DOHH2 (cell line): Measurements from ENCODE around the gene CAPZB.

Experiments used
- H3F3A ChIP-seq: fragments of 200-600 bp; sonication (generic), shearing (Covaris generic); 2 replicates; pipeline ENCODE4 v1.6.0; 2016; ENCODE audit warnings: antibody characterized with exemption, mild to moderate bottlenecking; ENCODE audit not compliant: control insufficient read depth, insufficient read depth
- H3K27ac ChIP-seq: fragments of 200-600 bp; sonication (generic); 2 replicates; pipeline ENCODE4 v1.5.1; 2014; ENCODE audit warnings: low read depth, mild to moderate bottlenecking, low read length, moderate library complexity
- H3K27me3 ChIP-seq: fragments of 200-600 bp; sonication (generic); 2 replicates; pipeline ENCODE4 v1.6.1; 2014; ENCODE audit warnings: mild to moderate bottlenecking, low read length, mixed read lengths; ENCODE audit not compliant: control insufficient read depth
- H3K36me3 ChIP-seq: fragments of 200-600 bp; sonication (generic); 2 replicates; pipeline ENCODE4 v1.6.1; 2014; ENCODE audit warnings: mild to moderate bottlenecking, low read length, moderate library complexity, mixed read lengths; ENCODE audit not compliant: control insufficient read depth
- H3K4me1 ChIP-seq: fragments of 200-600 bp; sonication (generic); 2 replicates; pipeline ENCODE4 v1.6.1; 2014; ENCODE audit warnings: mild to moderate bottlenecking, low read length, mixed read lengths; ENCODE audit not compliant: control insufficient read depth
- H3K4me2 ChIP-seq: fragments of 200-600 bp; sonication (generic); 2 replicates; pipeline ENCODE4 v1.6.0; 2014; ENCODE audit warnings: mild to moderate bottlenecking, low read length, moderate library complexity
- H3K4me3 ChIP-seq: fragments of 200-600 bp; sonication (generic); 2 replicates; pipeline ENCODE4 v1.5.1; 2014; ENCODE audit warnings: mild to moderate bottlenecking, low read length, mixed read lengths
- H3K79me2 ChIP-seq: fragments of 200-600 bp; sonication (generic); 2 replicates; pipeline ENCODE4 v1.6.1; 2014; ENCODE audit warnings: mild to moderate bottlenecking, low read length, mixed read lengths; ENCODE audit not compliant: control insufficient read depth
- H3K9me2 ChIP-seq: fragments of 200-600 bp; sonication (generic); replicated peaks from 2 replicates; pipeline ENCODE4 v1.6.1; 2014; ENCODE audit warnings: mild to moderate bottlenecking, low read length, mixed read lengths; ENCODE audit not compliant: control insufficient read depth
- H3K9me3 ChIP-seq: fragments of 200-600 bp; sonication (generic); 2 replicates; pipeline ENCODE4 v1.6.1; 2014; ENCODE audit warnings: antibody characterized with exemption, low read length, mixed read lengths; ENCODE audit not compliant: control insufficient read depth, insufficient read depth
- H4K20me1 ChIP-seq: fragments of 200-600 bp; sonication (generic); 2 replicates; pipeline ENCODE4 v1.6.0; 2014; ENCODE audit warnings: low read depth, mild to moderate bottlenecking, antibody characterized with exemption, low read length, moderate library complexity; ENCODE audit not compliant: control insufficient read depth, insufficient read depth
- EZH2phosphoT487 ChIP-seq: fragments of 200-600 bp; sonication (generic); IDR thresholded peaks from 2 replicates; pipeline ENCODE4 v1.6.1; 2017; ENCODE audit warnings: borderline replicate concordance, mild to moderate bottlenecking, antibody characterized with exemption, low read length, moderate library complexity, mixed read lengths
- TF ChIP-seq, protein P1 (sequence below): fragments of 200-600 bp; sonication (generic); IDR thresholded peaks from one replicate; pipeline ENCODE4 v1.5.1; 2014; ENCODE audit warnings: antibody characterized with exemption, mild to moderate bottlenecking, low read depth, low read length; ENCODE audit not compliant: poor library complexity, severe bottlenecking

CAPZB gene

DNA sequence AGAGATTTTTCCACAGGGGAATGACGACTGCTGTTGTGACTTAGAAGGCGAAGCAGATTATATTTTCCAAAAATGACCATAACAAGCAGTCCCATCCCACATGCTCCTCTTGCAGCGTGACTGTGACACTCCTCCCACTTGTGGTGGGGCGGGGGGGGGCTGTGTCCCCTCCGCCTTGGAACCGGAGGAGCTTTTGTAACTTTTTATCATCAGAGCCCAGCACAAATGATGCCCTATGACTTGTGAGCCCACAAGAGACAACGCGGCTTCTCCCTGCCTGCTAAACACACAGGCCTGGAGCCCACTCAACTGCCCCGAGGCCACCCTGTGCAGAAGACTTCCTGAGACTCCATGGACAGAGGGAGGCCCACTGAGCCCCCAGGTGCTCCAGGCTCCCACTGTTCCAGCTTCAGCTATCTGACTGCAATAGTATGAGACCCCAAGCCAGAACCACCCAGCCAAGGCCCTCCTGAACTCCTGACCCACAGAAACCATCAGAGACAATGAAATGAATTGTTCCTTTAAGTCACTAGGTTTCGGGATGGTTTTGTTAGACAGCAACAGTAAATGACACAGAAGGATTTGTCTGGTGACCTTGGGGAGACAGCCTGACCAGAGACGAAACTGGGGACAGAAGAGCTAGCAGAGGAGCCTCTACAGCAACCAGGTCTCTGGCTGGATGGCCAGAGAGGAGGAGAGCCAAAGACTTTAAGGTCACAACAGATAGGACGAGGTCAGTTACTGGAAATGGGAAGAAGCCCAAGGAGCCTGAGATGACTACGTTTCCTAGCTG is 58.8 kb downstream of the CAPZB start:
- H3K4me1 ChIP-seq, result peaks cover 5% of the 10 kb centered on the region; the same call in 1 of the 2 replicates
- no peaks in the 10 kb centered on the region for H3F3A ChIP-seq
- no peaks in the 10 kb centered on the region for H3K27me3 ChIP-seq
- TF ChIP-seq EZH2phosphoT487, result no peak
- TF ChIP-seq, protein P1, sequence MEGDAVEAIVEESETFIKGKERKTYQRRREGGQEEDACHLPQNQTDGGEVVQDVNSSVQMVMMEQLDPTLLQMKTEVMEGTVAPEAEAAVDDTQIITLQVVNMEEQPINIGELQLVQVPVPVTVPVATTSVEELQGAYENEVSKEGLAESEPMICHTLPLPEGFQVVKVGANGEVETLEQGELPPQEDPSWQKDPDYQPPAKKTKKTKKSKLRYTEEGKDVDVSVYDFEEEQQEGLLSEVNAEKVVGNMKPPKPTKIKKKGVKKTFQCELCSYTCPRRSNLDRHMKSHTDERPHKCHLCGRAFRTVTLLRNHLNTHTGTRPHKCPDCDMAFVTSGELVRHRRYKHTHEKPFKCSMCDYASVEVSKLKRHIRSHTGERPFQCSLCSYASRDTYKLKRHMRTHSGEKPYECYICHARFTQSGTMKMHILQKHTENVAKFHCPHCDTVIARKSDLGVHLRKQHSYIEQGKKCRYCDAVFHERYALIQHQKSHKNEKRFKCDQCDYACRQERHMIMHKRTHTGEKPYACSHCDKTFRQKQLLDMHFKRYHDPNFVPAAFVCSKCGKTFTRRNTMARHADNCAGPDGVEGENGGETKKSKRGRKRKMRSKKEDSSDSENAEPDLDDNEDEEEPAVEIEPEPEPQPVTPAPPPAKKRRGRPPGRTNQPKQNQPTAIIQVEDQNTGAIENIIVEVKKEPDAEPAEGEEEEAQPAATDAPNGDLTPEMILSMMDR, result no peak
- H3K36me3 ChIP-seq, result peaks cover 8% of the 10 kb centered on the region; the same call in 1 of the 2 replicates
- H3K4me3 ChIP-seq, result no peak overlapping the region
- no peaks in the 10 kb centered on the region for H3K9me3 ChIP-seq
- H3K79me2 ChIP-seq, result peaks cover 94% of the 10 kb centered on the region
- H3K9me2 ChIP-seq, result no peaks in the 10 kb centered on the region
- no peak overlapping the region for H3K4me2 ChIP-seq
- peaks cover 19% of the 10 kb centered on the region; the same call in 1 of the 2 replicates for H4K20me1 ChIP-seq
- no peak overlapping the region for H3K27ac ChIP-seq

DNA sequence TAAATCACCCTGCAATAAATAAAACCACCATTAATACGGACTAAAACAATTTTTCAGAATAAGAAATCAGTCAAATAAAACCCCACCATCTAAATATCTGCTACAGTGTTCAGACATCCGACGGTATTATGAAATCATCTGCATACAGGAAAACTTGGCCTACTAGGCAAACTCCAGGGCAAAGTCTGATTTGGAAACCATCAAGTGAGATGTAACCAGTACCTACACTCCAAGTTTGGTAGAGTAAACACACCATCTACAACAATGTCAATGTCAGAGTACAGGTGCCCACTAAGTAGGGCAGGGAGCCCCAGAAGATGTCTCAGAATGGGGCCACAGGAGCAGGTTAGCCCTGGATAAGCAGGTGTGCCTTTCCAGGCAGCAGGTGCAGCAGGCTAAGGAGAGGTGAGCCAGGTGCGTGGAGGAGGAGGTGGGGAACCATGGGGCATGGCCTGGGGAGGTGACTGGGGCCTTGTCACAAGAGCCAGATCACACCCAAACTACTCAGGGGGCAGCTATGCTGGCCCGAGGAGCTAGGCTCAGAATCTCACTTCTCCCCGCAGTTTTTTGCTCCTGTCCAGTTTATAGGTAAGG is 59.6 kb downstream of the CAPZB start:
- H3K4me3 ChIP-seq, result no peak overlapping the region
- TF ChIP-seq, protein P1, result no peak
- no peak for TF ChIP-seq EZH2phosphoT487
- no peaks in the 10 kb centered on the region for H3K9me2 ChIP-seq
- H3K27me3 ChIP-seq, result no peaks in the 10 kb centered on the region
- no peak overlapping the region for H3K27ac ChIP-seq
- H3F3A ChIP-seq, result no peaks in the 10 kb centered on the region
- H4K20me1 ChIP-seq, result peaks cover 15% of the 10 kb centered on the region; the same call in 1 of the 2 replicates
- no peak overlapping the region for H3K4me2 ChIP-seq
- peaks cover 8% of the 10 kb centered on the region; the same call in 1 of the 2 replicates for H3K36me3 ChIP-seq
- no peaks in the 10 kb centered on the region for H3K9me3 ChIP-seq
- H3K4me1 ChIP-seq, result peaks cover 2% of the 10 kb centered on the region; the same call in 1 of the 2 replicates
- H3K79me2 ChIP-seq, result peaks cover 96% of the 10 kb centered on the region

DNA sequence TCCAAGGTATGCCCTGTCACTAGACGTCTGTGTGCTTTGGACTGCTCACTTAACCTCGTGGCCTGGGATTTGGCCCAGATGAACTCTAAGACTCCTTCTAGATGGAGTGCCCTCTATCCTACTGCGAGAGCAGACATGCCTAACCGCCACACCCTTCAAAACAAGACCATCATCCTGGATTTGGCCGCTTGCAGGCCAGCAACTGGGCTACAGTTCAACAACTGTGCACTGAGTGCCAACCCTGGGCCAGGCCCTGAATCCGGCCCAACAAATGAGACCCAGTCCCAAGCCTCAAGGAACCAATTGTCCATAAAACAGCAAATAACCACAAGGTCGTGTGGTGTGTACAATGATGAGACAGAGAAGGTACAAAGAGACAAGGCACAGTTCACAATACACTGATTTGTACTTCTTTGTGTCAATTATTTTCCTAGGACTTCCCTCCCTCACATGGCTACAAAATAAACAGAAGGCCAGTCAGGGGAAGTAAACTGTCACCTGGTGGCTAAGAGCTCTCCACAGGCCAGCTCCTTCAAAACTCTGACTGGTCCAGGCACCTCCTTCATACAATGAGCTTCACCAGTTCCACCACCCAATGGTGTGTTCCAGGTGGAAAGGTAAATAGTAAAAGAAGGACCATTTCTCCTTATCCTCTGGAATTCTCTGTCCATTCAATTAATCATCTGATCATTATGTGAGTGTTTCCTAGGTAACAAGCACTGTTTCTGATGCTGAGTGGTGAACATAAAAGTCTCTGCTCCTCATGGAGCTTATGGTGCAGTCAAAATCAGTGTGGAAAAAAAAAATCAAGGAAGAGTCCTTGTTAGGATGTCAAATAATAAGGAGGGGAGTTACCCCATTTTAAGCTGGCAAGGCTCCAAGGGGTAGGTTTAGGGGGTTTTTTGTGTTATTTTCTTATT is 60.4 kb downstream of the CAPZB start:
- no peak for TF ChIP-seq EZH2phosphoT487
- TF ChIP-seq, protein P1, result no peak
- Histone ChIP-seq H3K27me3 (no peaks in the 10 kb centered on the region), H3K4me2 (no peak overlapping the region), H3K36me3 (peaks cover 8% of the 10 kb centered on the region; the same call in 1 of the 2 replicates), H3K9me2 (no peaks in the 10 kb centered on the region), H3K27ac (no peak overlapping the region), H3F3A (no peaks in the 10 kb centered on the region), H3K9me3 (no peaks in the 10 kb centered on the region), H3K4me3 (no peak overlapping the region), H3K79me2 (peaks cover 93% of the 10 kb centered on the region), H3K4me1 (no peaks in the 10 kb centered on the region), H4K20me1 (peaks cover 10% of the 10 kb centered on the region; the same call in 1 of the 2 replicates)
